Smooth muscle cell (in vitro differentiated cells): ENCODE data around the gene ADGRD1. TPM values are rescaled to one million over a fixed set of nuclear protein-coding genes. Genes with fewer than 3 reads are reported as not detected.

Experiments used
- DNase-seq: peaks from one replicate; lab custom pipeline; 2025; ENCODE audit not compliant: unreplicated experiment; lab: John Stamatoyannopoulos, UW
- H2AFZ ChIP-seq: fragments of 200-600 bp; sonication (generic); 2 replicates; pipeline ENCODE4 v1.6.0; 2016; ENCODE audit warnings: antibody characterized with exemption, low read depth, mild to moderate bottlenecking
- H3F3A ChIP-seq: fragments of 200-600 bp; sonication (generic); 2 replicates; pipeline ENCODE4 v1.6.0; 2017; ENCODE audit warnings: antibody characterized with exemption, low read depth
- H3K27ac ChIP-seq: fragments of 200-600 bp; sonication (generic); 2 replicates; pipeline ENCODE4 v1.5.1; 2016; ENCODE audit warnings: low read depth, mild to moderate bottlenecking
- H3K27me3 ChIP-seq: fragments of 200-600 bp; sonication (generic); 2 replicates; pipeline ENCODE4 v1.6.1; 2016; ENCODE audit warnings: low read depth, mild to moderate bottlenecking
- H3K36me3 ChIP-seq: fragments of 200-600 bp; sonication (generic); 2 replicates; pipeline ENCODE4 v1.5.1; 2016; ENCODE audit warnings: low read depth
- H3K4me1 ChIP-seq: fragments of 200-600 bp; sonication (generic); 2 replicates; pipeline ENCODE4 v1.5.1; 2016; ENCODE audit warnings: low read depth
- H3K4me2 ChIP-seq: fragments of 200-600 bp; sonication (generic); 2 replicates; pipeline ENCODE4 v1.6.0; 2016; ENCODE audit warnings: mild to moderate bottlenecking
- H3K4me3 ChIP-seq: fragments of 200-600 bp; sonication (generic); 2 replicates; pipeline ENCODE4 v1.5.1; 2016; ENCODE audit warnings: mild to moderate bottlenecking
- H3K79me2 ChIP-seq: fragments of 200-600 bp; sonication (generic); 2 replicates; pipeline ENCODE4 v1.6.0; 2016; ENCODE audit warnings: low read depth, mild to moderate bottlenecking
- H3K9ac ChIP-seq: fragments of 200-600 bp; sonication (generic); 2 replicates; pipeline ENCODE4 v1.6.0; 2016; ENCODE audit warnings: low read depth
- H3K9me3 ChIP-seq: fragments of 200-600 bp; sonication (generic); replicated peaks from 2 replicates; pipeline ENCODE4 v1.5.1; 2016; ENCODE audit warnings: low read depth
- H4K20me1 ChIP-seq: fragments of 200-600 bp; sonication (generic); 2 replicates; pipeline ENCODE4 v1.6.0; 2016; ENCODE audit warnings: low read depth
- CTCF ChIP-seq: fragments of 200-600 bp; sonication (generic); IDR thresholded peaks from 2 replicates; pipeline ENCODE4 v1.5.1; 2017; ENCODE audit warnings: borderline replicate concordance, mild to moderate bottlenecking, antibody characterized with exemption; ENCODE audit not compliant: insufficient read depth, poor library complexity, severe bottlenecking
- WGBS: methylation state at CpG from one replicate; pipeline ENCODE4 v1.1.7; 2016; ENCODE audit warnings: low lambda C conversion rate; 5-methylcytosine and 5-hydroxymethylcytosine counted together
- polyA plus RNA-seq: library from polyadenylated mRNA; unstranded; fragments of >200 nt; fragmentation: Nextera tagmentation; extraction: Ambion mirVana; gene quantifications from 2 replicates; pipeline ENCODE4 v1.2.1, GENCODE V29; 2016
- total RNA-seq: library from RNA; depleted of rRNA; stranded (reverse); fragments of >200 nt; gene quantifications from 2 replicates; pipeline ENCODE4 v1.2.3, GENCODE V29; 2014

The ADGRD1 gene
- total and polyA plus RNA-seq, 2 experiments from 2014 or later, result 0.14 TPM; not detected in 1

- no peak for TF ChIP-seq CTCF
- H3K27ac ChIP-seq, result no peak overlapping the region
- no peak overlapping the region for H2AFZ ChIP-seq
- H3K4me1 ChIP-seq, result no peaks in the 10 kb centered on the region
- no peaks in the 10 kb centered on the region for H3K36me3 ChIP-seq
- H3K79me2 ChIP-seq, result no peaks in the 10 kb centered on the region
- no peak overlapping the region for H3K9ac ChIP-seq
- no peaks in the 10 kb centered on the region for H4K20me1 ChIP-seq
- DNase-seq, result no peak
- no peaks in the 10 kb centered on the region for H3K9me3 ChIP-seq
- no peaks in the 10 kb centered on the region for H3F3A ChIP-seq
- H3K4me2 ChIP-seq, result no peak overlapping the region
- WGBS, result 92% methylated on average over 20 of the region's 21 CpGs
- no peak overlapping the region for H3K4me3 ChIP-seq
- H3K27me3 ChIP-seq, result no peaks in the 10 kb centered on the region
Measured at GRCh38 chr12:131043401-131043871, 89.7 kb downstream of the ADGRD1 start.

- H3K79me2 ChIP-seq, result no peaks in the 10 kb centered on the region
- H4K20me1 ChIP-seq, result no peaks in the 10 kb centered on the region
- WGBS, result 78% methylated on average over 15 of the region's 15 CpGs
Measured at GRCh38 chr12:131044136-131044535, 90.4 kb downstream of the ADGRD1 start.

GRCh38 chr12:131044760-131045381 lies 91.2 kb downstream of the ADGRD1 start:
- no peaks in the 10 kb centered on the region for H3K9me3 ChIP-seq
- H3K27ac ChIP-seq, result no peak overlapping the region
- TF ChIP-seq CTCF, result no peak
- no peaks in the 10 kb centered on the region for H3K79me2 ChIP-seq
- WGBS, result 96% methylated on average over 55 of the region's 56 CpGs
- H3K4me1 ChIP-seq, result no peaks in the 10 kb centered on the region
- H3K27me3 ChIP-seq, result no peaks in the 10 kb centered on the region
- no peaks in the 10 kb centered on the region for H3F3A ChIP-seq
- no peak overlapping the region for H3K9ac ChIP-seq
- H3K36me3 ChIP-seq, result no peaks in the 10 kb centered on the region
- H3K4me2 ChIP-seq, result no peak overlapping the region
- no peak overlapping the region for H2AFZ ChIP-seq
- no peak overlapping the region for H3K4me3 ChIP-seq
- DNase-seq, result no peak
- no peaks in the 10 kb centered on the region for H4K20me1 ChIP-seq

More at GRCh38 chr12:131044136-131044535, 90.4 kb downstream of the ADGRD1 start:
- H3K27me3 ChIP-seq, result no peaks in the 10 kb centered on the region
- no peaks in the 10 kb centered on the region for H3K36me3 ChIP-seq
- no peak overlapping the region for H3K4me2 ChIP-seq
- no peaks in the 10 kb centered on the region for H3K9me3 ChIP-seq
- H3K9ac ChIP-seq, result no peak overlapping the region
- no peaks in the 10 kb centered on the region for H3F3A ChIP-seq
- no peak overlapping the region for H3K27ac ChIP-seq
- no peaks in the 10 kb centered on the region for H3K4me1 ChIP-seq
- no peak overlapping the region for H2AFZ ChIP-seq
- H3K4me3 ChIP-seq, result no peak overlapping the region
- DNase-seq, result no peak
- TF ChIP-seq CTCF, result no peak
